Mesothelial cell of epicardium (in vitro differentiated cells): ENCODE data around the gene SYNE2. TPM values are rescaled to one million over a fixed set of nuclear protein-coding genes. Genes with fewer than 3 reads are reported as not detected.

ENCODE experiments used
- DNase-seq, 2 experiments: peaks; one replicate each; pipeline ENCODE4 v3.0.0; 2021; ENCODE audit warnings: low spot score in 2 of 2; ENCODE audit not compliant: unreplicated experiment in 2 of 2
- H3K27ac Mint-ChIP-seq: 2 replicates; pipeline ENCODE4 v1.8.0; 2021; ENCODE audit warnings: mixed read lengths
- H3K27me3 Mint-ChIP-seq: 2 replicates; pipeline ENCODE4 v1.8.0; 2021; ENCODE audit warnings: low read depth, mixed read lengths
- H3K36me3 Mint-ChIP-seq: 2 replicates; pipeline ENCODE4 v1.8.0; 2021; ENCODE audit warnings: mixed read lengths
- H3K4me1 Mint-ChIP-seq: 2 replicates; pipeline ENCODE4 v1.8.0; 2021; ENCODE audit warnings: mixed read lengths
- H3K4me3 Mint-ChIP-seq: 2 replicates; pipeline ENCODE4 v1.8.0; 2021; ENCODE audit warnings: mild to moderate bottlenecking, moderate library complexity, mixed read lengths
- H3K9me3 Mint-ChIP-seq: 2 replicates; pipeline ENCODE4 v1.8.0; 2021; ENCODE audit warnings: mixed read lengths
- CTCF ChIP-seq: fragments of 200-600 bp; sonication (generic); IDR thresholded peaks from one replicate; pipeline ENCODE4 v1.5.0; 2021; ENCODE audit warnings: antibody characterized with exemption; ENCODE audit not compliant: unreplicated experiment
- total RNA-seq: library from RNA; stranded (reverse); gene quantifications from 3 replicates; pipeline ENCODE4 v1.2.1, GENCODE V29; 2021

SYNE2 gene
- total RNA-seq, 1 donor from 2014 or later = 87.1 TPM

DNA sequence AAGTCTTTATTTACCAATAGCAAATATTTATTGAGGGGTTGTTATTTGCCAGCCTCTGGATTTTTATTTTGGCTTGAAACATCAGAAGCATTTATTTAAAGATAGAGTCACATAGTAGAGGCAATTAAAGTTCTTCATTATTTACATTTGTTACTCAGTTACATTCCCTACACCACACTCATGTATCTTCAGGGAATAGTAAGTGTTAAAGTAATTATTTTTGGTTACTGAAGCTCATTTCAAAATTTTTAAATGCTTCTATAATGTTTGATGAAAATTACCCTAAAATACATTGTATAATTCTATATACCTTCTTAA is 235.8 kb downstream of the SYNE2 start:
- Mint-ChIP-seq H3K4me1 (no peaks in the 10 kb centered on the region), H3K9me3 (no peaks in the 10 kb centered on the region), H3K27ac (no peak overlapping the region), H3K36me3 (peaks cover 18% of the 10 kb centered on the region), H3K4me3 (no peak overlapping the region), H3K27me3 (no peaks in the 10 kb centered on the region)
- no peak for TF ChIP-seq CTCF
- DNase-seq = no peak

GRCh38 chr14:64089920-64090319 is 237.1 kb downstream of the SYNE2 start:
- Mint-ChIP-seq H3K9me3 (no peaks in the 10 kb centered on the region), H3K4me3 (no peak overlapping the region), H3K27ac (no peak overlapping the region), H3K4me1 (no peaks in the 10 kb centered on the region), H3K36me3 (peaks cover 14% of the 10 kb centered on the region), H3K27me3 (no peaks in the 10 kb centered on the region)
- TF ChIP-seq CTCF = no peak
- no peak for DNase-seq

GRCh38 chr14:64091217-64091616 is 238.4 kb downstream of the SYNE2 start:
- H3K36me3 Mint-ChIP-seq = peaks cover 11% of the 10 kb centered on the region
- DNase-seq = no peak
- H3K4me3 Mint-ChIP-seq = no peak overlapping the region
- no peak overlapping the region for H3K27ac Mint-ChIP-seq
- H3K4me1 Mint-ChIP-seq = no peaks in the 10 kb centered on the region
- H3K27me3 Mint-ChIP-seq = no peaks in the 10 kb centered on the region
- no peaks in the 10 kb centered on the region for H3K9me3 Mint-ChIP-seq
- TF ChIP-seq CTCF = no peak

DNA sequence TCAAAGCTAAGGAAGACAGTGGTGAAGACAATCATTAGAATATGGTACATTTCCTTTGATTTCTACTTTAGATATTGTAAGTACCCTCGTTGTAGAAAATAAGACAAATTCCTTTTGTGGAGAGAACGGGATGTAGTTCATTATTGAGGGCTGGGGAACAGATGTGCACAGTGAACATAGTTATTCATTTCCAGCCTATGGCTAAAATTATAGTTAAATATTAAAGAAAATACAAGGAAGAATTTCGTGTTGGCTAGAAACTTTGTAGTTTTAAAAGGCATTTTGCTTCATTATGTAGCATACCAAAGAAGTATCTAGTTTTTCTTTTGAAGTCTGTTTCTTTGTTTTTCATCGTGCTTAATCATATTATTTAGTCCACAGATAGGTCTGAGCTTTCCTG is 239.5 kb downstream of the SYNE2 start:
- no peak for DNase-seq
- TF ChIP-seq CTCF = no peak
- H3K4me3 Mint-ChIP-seq = no peak overlapping the region
- H3K9me3 Mint-ChIP-seq = no peaks in the 10 kb centered on the region
- H3K4me1 Mint-ChIP-seq = no peaks in the 10 kb centered on the region
- H3K36me3 Mint-ChIP-seq = peaks cover 8% of the 10 kb centered on the region
- no peaks in the 10 kb centered on the region for H3K27me3 Mint-ChIP-seq
- no peak overlapping the region for H3K27ac Mint-ChIP-seq

DNA sequence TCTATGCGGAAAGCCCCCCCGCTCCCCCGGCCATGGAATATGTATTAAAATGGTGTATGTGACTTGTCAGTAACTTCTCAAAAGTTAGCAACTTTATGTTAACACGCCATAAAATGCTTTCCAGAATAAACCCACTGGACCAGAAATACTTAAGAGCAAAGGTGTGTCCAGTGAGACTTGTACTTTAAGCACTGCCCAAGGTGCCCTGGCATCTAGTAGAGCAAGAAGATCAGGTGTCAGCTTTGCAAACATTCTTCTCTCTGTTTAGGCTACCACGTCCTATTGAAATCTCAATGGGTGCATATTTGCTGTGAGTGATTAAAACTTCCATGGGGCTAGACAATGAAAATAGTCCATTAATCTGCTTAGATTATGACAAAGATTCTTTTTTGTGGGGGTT is 240.1 kb downstream of the SYNE2 start:
- Mint-ChIP-seq H3K9me3 (no peaks in the 10 kb centered on the region), H3K27me3 (no peaks in the 10 kb centered on the region), H3K36me3 (peaks cover 8% of the 10 kb centered on the region), H3K4me1 (no peaks in the 10 kb centered on the region), H3K4me3 (no peak overlapping the region), H3K27ac (no peak overlapping the region)
- no peak for DNase-seq
- no peak for TF ChIP-seq CTCF

GRCh38 chr14:64095620-64096019 is 242.8 kb downstream of the SYNE2 start:
- no peak for DNase-seq
- Mint-ChIP-seq H3K4me1 (no peaks in the 10 kb centered on the region), H3K27ac (no peak overlapping the region), H3K36me3 (peaks cover 11% of the 10 kb centered on the region), H3K27me3 (no peaks in the 10 kb centered on the region), H3K9me3 (peaks cover 3% of the 10 kb centered on the region), H3K4me3 (no peak overlapping the region)
- TF ChIP-seq CTCF = no peak
